ENCODE data around the gene WNT8B. TPM values are rescaled to one million over a fixed set of nuclear protein-coding genes. Genes with fewer than 3 reads are reported as not detected.

The WNT8B gene
- total RNA-seq, 2 donors from 2014 or later = 0.40 to 1.8 TPM

DNA sequence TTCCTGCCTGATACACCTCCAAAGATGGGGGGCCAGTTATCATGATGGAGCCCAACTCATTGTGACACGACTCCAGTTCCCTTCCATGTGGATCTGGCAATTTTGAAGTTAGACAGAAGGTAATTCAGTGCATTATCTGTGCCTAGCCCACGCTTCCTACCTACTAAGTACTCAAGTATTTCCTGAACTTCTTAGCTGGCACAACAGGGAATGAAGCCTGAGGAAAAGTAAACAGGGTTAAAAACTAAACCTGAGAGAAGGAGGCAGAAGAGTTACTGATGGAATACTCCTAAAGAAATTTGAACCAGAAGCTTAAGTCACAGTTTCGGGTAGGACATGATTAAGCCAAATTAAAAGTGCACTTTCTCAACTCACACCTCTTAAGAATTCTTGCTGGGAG, 58.0 kb downstream of the WNT8B start:
- Histone ChIP-seq H3K9me3 (no peaks in the 10 kb centered on the region), H3K36me3 (no peaks in the 10 kb centered on the region), H3K4me3 (no peak overlapping the region), H3K27me3 (replicated peaks; ENCODE audit: insufficient read depth) (no peaks in the 10 kb centered on the region), H3K27ac (no peak overlapping the region), H3K4me1 (replicated peaks) (no peaks in the 10 kb centered on the region)
- intact Hi-C loops (cut with DNase I) = no loop called here
- WGBS = 81% methylated on average over 3 of the region's 3 CpGs
- TF ChIP-seq, protein P1, sequence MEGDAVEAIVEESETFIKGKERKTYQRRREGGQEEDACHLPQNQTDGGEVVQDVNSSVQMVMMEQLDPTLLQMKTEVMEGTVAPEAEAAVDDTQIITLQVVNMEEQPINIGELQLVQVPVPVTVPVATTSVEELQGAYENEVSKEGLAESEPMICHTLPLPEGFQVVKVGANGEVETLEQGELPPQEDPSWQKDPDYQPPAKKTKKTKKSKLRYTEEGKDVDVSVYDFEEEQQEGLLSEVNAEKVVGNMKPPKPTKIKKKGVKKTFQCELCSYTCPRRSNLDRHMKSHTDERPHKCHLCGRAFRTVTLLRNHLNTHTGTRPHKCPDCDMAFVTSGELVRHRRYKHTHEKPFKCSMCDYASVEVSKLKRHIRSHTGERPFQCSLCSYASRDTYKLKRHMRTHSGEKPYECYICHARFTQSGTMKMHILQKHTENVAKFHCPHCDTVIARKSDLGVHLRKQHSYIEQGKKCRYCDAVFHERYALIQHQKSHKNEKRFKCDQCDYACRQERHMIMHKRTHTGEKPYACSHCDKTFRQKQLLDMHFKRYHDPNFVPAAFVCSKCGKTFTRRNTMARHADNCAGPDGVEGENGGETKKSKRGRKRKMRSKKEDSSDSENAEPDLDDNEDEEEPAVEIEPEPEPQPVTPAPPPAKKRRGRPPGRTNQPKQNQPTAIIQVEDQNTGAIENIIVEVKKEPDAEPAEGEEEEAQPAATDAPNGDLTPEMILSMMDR (IDR thresholded peaks at IDR 0.05) = no peak
- TF ChIP-seq POLR2AphosphoS5 (IDR thresholded peaks at IDR 0.05) (no peak), POLR2A (IDR thresholded peaks at IDR 0.05) (no peak)
- no peak for DNase-seq (ENCODE audit: low spot score)

DNA sequence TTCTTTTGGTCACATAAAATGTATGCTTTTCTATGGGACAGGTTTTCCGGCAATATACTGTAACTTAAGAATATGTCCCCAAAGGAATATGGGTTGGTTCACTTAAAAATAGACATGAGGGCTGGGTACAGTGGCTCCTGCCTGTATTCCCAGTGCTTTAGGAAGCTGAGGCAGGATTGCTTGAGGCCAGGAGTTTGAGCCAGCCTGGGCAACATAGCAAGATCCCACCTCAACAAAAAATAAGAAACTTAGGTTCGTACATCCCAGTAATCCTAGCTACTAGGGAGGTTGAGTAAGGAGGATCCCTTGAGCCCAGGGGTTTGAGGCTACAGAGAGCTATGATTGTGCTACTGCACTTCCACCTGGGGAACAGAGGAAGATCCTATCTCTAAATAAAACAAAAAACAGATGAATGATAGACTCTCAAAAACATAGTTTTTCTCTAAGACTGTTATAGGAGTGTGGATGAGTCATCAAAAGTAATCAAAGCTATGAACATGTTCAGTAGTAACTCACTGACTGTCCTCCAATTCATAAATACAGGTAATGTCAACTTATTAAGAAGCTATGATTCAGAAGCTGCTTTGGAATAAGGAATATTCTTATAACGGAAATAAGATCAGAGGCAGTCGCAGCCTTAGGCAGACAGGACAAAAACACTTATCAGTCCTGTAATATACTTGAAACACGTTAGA, 59.4 kb downstream of the WNT8B start:
- Histone ChIP-seq H3K36me3 (peaks cover 0 to 5% of the 10 kb centered on the region in 2 donors), H3K9me3 (no peaks in the 10 kb centered on the region), H3K4me3 (no peak overlapping the region), H3K27ac (no peak overlapping the region), H3K27me3 (replicated peaks; ENCODE audit: insufficient read depth) (no peaks in the 10 kb centered on the region), H3K4me1 (replicated peaks) (no peaks in the 10 kb centered on the region)
- no peak for DNase-seq (ENCODE audit: low spot score)
- 73% methylated on average over 5 of the region's 5 CpGs for WGBS
- TF ChIP-seq POLR2AphosphoS5 (IDR thresholded peaks at IDR 0.05) = no peak
- TF ChIP-seq POLR2A (IDR thresholded peaks at IDR 0.05) = no peak
- TF ChIP-seq, protein P1 (IDR thresholded peaks at IDR 0.05) = no peak
- intact Hi-C loops (cut with DNase I) = no loop called here

DNA sequence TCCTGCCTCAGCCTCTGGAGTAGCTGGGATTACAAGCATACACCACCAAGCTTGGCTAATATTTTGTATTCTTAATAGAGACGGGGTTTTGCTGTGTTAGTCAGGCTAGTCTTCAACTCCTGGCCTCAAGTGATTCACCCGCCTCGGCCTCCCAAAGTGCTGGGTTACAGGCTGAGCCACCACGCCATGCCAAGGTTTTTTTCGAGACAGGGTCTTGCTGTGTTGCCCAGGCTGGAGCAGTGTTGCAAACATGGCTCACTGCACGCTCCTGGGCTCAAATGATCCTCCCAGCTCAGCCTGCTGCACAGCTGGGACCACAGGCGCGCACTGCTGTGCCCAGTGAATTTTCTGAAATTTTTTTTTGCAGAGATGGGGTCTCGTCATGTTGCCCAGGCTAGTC, 60.1 kb downstream of the WNT8B start:
- TF ChIP-seq, protein P1 (IDR thresholded peaks at IDR 0.05) = no peak
- TF ChIP-seq POLR2A (IDR thresholded peaks at IDR 0.05) = no peak
- no peak for TF ChIP-seq POLR2AphosphoS5 (IDR thresholded peaks at IDR 0.05)
- Histone ChIP-seq H3K4me3 (no peak overlapping the region), H3K27me3 (replicated peaks; ENCODE audit: insufficient read depth) (no peaks in the 10 kb centered on the region), H3K36me3 (peaks cover 0 to 5% of the 10 kb centered on the region in 2 donors), H3K9me3 (no peaks in the 10 kb centered on the region), H3K27ac (no peak overlapping the region), H3K4me1 (replicated peaks) (peaks cover under 1% of the 10 kb centered on the region)
- intact Hi-C loops (cut with DNase I) = no loop called here
- WGBS = 90% methylated on average over 9 of the region's 9 CpGs
- DNase-seq (ENCODE audit: low spot score) = no peak

DNA sequence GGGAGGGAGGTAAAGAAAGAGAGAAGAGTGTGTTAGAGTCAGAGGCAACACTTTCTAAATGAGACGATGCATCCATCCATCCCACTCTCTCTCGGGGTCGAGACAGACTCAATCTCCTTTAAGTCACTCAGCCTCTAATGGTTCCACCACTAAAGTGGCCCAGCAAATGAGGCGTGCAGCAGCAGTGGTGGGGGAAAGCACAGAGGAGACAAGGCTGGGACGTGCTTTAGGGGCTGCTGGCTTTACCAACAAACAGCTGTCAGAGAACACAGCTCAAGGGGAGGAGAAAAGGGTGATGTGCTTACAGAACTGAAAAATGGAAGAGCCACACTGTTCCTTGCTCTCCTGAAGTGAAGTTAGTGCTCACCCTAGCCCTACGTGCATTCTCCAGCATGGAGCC, 61.4 kb downstream of the WNT8B start:
- no peak overlapping the region for H3K27ac ChIP-seq
- H3K4me1 ChIP-seq (replicated peaks) = peaks cover 9% of the 10 kb centered on the region
- no peak for DNase-seq (ENCODE audit: low spot score)
- no peak overlapping the region for H3K4me3 ChIP-seq
- H3K9me3 ChIP-seq = no peaks in the 10 kb centered on the region
- WGBS = 81% methylated on average over 6 of the region's 6 CpGs
- peaks cover 0 to 5% of the 10 kb centered on the region in 2 donors for H3K36me3 ChIP-seq
- TF ChIP-seq POLR2A (IDR thresholded peaks at IDR 0.05) (no peak), POLR2AphosphoS5 (IDR thresholded peaks at IDR 0.05) (no peak)
- TF ChIP-seq, protein P1 (IDR thresholded peaks at IDR 0.05) = no peak
- H3K27me3 ChIP-seq (replicated peaks; ENCODE audit: insufficient read depth) = no peaks in the 10 kb centered on the region
- intact Hi-C loops (cut with DNase I) = no loop called here

DNA sequence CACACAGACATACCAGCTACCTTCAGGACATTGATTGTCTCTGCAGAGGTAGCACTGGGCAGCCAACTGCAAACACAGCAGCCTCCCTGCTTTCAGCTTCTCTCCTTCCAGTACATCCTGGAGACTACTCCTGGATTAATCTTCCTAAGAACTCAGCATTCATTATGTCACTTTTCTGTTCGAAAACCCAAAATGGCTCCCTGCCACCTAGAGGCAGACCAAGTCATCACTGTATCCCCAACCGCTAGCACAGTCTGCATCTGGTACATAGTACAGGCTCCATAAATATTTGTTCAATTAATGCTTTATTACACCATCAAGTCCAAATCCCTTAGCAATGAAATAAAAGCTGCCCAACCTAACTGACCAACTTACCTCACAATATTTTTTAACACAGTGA, 61.8 kb downstream of the WNT8B start:
- H3K27me3 ChIP-seq (replicated peaks; ENCODE audit: insufficient read depth) = no peaks in the 10 kb centered on the region
- TF ChIP-seq POLR2A (IDR thresholded peaks at IDR 0.05) (no peak), POLR2AphosphoS5 (IDR thresholded peaks at IDR 0.05) (no peak)
- TF ChIP-seq, protein P1 (IDR thresholded peaks at IDR 0.05) = no peak
- intact Hi-C loops (cut with DNase I) = no loop called here
- H3K27ac ChIP-seq = no peak overlapping the region
- H3K9me3 ChIP-seq = no peaks in the 10 kb centered on the region
- 60% methylated on average over 2 of the region's 2 CpGs for WGBS
- no peak for DNase-seq (ENCODE audit: low spot score)
- peaks cover 9% of the 10 kb centered on the region for H3K4me1 ChIP-seq (replicated peaks)
- no peak overlapping the region for H3K4me3 ChIP-seq
- peaks cover 0 to 5% of the 10 kb centered on the region in 2 donors for H3K36me3 ChIP-seq

Measured in prostate gland (tissue), 2 donors.